ENCODE measurements around the gene ERF.

Gene ERF

GRCh38 chr19:42206871-42207755 lies 47.8 kb downstream of the ERF start:
- no peak for DNase-seq

- DNase-seq, result no peak
Measured at GRCh38 chr19:42204664-42205063, 50.3 kb downstream of the ERF start.

GRCh38 chr19:42203700-42204099 lies 51.2 kb downstream of the ERF start:
- DNase-seq, result no peak

GRCh38 chr19:42202290-42202880 lies 52.5 kb downstream of the ERF start:
- no peak for DNase-seq

DNA sequence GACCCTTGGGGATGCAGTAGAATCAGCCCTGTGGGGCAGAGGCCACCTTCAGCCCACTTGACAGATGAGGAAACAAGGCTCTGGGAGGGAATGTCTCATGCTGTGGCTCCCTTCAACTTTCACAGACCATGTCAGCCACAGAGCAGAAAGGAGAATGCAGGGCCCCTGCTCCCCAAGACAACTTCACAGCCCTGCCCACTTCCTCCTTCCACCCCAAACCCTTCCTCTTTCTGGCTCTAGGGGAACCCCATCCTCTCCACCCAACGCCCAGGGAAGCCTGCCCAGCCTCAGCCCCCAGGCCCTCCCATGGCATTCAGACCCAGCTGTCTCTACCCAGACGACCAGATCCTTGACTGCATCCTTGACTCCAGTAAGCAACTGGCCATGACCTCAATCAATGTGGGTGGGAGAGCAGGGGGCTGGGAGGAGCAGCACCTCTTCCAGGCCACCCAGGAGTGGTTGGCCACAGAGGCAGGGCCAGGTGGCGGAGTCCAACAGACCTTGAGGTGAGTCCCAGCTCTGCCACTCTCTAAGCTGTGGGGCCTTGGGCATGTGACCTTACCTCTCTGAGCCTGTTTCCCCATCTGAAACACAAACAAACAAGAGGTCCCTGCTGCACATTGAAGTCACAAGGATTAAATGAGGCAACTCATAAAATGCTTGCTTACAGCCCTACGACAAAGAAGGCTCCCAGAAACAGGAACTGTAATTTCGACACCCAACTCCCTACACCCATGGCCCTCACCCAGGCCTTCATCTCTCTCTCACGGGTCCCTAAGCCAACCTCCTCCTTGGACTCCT lies 53.2 kb downstream of the ERF start:
- DNase-seq, result no peak

DNA sequence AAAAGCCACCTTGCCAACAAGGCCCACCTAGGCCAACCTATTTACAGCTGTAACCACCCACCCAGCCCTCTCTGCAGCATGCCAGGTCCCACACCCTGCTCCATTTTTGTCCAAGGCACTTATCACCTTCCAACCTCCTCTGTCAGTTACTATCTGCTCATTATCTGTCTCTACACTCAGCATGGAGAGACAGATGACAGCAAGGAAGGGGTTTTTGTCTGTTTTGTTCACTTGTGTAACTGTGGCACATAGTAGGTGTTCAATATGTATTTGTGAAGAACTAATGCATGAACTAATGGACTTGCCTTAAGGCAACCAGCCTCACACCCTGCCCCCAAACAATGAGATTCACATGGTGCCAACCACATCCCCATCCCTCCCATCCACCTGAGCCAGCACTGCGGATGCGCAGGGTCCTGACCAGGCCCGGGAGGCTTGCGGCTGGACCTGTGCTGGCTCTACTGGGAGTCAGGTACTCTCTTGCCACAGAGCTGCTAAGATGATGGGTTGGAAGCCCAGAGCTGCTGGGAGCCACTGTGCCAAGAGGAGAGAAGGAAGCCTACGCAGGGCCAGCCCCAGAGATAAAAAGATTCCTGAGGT lies 54.7 kb downstream of the ERF start:
- no peak for DNase-seq

- DNase-seq, result no peak
Measured at GRCh38 chr19:42199440-42200115, 55.4 kb downstream of the ERF start.

DNA sequence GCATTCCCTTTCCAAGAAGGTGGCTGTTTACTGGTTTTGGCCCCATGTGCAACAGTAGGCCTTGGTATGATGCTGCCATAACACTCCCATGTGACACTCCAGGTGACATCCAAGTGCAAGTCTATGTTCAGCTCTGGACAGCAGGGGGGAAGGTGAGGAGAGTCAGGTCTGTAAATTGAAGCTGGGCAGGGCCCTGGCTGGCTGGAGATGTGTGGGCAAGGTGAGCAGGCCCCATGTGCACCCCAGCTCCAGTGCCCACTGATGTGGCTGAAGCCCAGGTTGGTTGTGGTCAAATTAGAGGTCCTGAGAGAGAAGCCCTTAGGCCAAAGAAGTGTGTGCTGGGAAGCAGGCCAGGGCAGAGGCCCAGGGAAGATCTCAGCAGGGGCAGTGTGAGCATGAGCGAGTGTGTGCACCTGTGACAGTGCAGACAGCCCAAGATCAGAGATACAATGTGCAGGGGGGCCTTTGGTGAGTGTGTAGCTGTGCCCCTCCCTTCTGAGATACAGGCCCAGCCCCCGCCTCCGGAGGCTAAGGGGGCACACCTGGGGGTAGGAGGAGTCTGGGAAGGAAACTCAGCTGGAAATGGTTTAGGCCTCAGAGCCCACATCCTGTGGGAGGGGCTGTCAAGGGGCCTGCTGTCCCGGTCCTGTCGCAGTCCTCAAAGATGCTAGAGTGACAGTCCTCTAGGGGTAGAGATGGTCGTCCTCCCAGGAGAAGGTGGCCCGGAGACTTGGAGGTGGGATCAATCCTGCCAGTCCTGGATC lies 56.1 kb downstream of the ERF start:
- no peak for DNase-seq

Data from right forelimb (tissue), 1 donor.